ENCODE results near the gene SGMS1.
"Not testable (repeated sequence)": the region's sequence is repeated elsewhere in the genome, so short reads cannot be mapped to it uniquely, and the experiment has no call there.

Gene SGMS1

DNA sequence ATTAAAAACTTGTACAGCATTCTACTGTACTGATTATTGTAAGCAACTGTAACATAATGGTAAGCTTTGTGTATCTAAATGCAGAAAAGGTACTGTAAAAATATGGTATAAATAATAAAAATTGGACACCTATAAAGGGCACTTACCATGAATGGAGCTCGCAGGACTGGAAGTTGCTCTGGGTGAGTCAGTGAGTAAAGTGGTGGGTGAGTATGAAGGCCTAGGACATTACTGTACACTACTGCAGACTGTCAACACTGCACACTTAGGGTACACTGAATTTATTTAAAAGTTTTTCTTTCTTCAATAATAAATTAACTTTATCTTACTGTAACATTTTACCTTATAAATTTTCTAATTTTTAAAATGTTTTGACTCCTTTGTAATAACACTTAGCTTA lies 253.8 kb downstream of the SGMS1 start:
- no peak for DNase-seq (ENCODE audit: low read depth)

DNA sequence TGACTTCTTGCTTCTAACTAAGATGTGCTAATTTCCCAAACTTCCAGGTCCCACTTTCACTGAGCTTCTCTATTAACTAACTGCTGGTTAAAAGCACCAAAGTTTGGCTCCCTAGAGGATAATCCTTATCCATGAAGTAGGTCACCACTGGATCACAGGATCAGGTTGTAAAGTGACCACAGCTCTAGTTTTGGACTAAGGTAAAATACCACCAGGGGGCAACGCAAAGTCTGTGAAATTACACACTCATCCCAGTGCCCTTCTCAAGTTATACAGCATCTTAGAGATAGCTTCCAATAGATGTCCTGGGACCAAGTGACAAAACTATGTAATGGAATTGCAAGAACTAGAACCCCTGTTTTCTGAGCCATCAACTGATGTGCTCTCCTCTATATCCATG lies 256.0 kb downstream of the SGMS1 start:
- no peak for DNase-seq (ENCODE audit: low read depth)

DNA sequence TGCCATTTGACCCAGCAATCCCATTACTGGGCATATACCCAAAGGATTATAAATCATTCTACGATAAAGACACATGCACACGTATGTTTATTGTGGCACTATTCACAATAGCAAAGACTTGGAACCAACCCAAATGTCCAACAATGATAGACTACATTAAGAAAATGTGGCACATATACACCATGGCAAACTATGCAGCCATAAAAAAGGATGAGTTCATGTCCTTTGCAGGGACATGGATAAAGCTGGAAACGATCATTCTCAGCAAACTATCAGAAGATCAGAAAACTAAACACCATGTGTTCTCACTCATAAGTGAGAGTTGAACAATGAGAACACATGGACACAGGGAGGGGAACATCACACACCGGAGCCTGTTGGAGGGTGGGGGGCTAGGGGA lies 257.3 kb downstream of the SGMS1 start:
- DNase-seq (ENCODE audit: low read depth), result not testable (repeated sequence)

DNA sequence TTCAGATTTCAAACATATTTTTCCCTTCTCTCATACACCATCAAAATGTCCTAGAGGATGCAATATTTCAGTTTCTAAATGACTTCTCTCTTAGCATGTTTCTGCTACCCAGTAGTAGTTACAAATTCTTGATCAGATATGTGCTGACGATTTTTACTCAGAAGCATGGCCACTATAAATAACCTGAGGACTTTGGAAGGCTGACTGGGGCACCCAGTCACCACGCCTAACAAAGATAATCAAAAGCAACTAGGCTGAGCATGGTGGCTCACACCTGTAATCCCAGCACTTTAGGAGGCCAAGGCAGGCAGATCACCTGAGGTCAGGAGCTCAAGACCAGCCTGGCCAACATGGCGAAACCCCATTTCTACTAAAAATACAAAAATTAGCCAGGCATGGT lies 259.0 kb downstream of the SGMS1 start:
- not testable (repeated sequence) for DNase-seq (ENCODE audit: low read depth)

DNA sequence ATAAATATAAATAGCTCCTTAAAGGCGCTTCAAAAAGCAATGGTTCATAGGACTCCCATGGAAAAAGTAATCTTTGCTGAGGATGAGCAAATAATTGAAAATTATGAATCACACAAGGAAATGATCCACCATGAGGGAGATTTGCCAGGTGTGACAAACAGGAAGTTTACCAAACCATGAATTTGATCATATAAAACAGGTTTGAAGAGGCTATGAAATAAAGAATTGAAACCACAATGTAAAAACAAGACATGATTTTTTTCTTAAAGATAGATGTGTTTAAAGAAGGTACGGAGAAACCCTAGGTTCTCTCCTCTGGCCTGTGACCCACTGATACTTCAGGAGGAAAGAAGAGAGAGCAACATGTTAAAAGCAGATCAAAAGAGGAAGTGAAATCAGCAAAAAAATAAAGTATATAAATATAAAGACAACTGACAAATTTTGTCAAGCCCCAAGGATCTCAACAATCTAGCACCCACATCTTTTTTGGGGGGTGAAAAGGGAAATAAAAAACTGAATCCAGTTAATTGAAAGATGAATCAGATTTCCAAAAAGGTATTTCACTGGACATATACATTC lies 261.1 kb downstream of the SGMS1 start:
- no peak for DNase-seq (ENCODE audit: low read depth)

DNA sequence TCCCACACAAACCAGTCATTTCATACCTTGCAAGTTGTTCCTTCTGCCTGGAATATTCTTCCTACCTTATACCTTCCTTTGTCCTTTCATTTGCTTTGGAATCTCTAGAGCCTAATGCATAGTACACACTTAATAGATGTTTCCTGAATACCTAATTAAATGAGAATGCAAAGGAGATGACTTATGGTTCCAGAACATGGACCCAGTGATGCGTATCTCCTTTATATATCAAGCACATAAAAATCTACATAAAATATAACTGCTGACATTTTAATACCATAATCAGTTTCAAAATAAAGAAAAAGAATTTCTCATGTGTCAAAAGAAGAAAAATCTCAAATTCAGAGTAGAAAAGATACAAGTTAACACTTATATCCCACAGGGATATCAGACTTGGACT lies 261.8 kb downstream of the SGMS1 start:
- no peak for DNase-seq (ENCODE audit: low read depth)

DNA sequence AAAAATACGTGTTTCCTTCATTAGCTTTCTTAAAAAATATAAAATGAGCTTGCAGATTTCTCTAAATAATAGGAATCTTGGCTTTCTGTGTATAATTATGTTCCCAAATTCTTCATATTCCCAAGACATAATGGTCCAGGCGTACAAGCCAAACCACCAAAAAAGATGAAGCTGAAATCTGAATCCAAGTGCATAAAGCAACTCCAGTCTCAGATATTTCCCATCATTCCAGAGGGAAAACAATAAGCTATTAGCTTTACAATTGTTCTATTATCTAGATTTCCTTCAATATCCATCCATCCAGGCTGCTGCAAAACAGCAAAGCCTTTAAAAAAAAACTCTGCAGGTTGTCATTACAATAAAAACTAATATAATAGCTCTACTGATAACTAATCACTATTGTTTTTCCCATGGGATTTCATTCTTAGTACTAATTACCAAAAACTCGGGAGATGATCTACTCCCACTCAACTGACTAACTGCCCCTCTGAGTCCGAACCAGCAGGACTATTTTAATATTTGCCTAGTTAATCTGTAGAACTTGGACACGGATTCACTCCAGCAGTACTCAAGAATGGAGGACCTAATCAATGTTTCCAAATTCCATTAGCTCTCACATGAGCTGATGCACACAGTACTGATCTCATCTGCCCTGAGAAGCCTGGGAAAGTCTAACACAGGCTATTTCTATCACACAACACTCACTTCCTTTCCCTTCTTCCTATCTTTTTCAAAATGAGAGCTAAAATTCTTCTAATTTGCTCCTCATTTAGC lies 263.5 kb downstream of the SGMS1 start:
- DNase-seq (ENCODE audit: low read depth), result no peak

DNA sequence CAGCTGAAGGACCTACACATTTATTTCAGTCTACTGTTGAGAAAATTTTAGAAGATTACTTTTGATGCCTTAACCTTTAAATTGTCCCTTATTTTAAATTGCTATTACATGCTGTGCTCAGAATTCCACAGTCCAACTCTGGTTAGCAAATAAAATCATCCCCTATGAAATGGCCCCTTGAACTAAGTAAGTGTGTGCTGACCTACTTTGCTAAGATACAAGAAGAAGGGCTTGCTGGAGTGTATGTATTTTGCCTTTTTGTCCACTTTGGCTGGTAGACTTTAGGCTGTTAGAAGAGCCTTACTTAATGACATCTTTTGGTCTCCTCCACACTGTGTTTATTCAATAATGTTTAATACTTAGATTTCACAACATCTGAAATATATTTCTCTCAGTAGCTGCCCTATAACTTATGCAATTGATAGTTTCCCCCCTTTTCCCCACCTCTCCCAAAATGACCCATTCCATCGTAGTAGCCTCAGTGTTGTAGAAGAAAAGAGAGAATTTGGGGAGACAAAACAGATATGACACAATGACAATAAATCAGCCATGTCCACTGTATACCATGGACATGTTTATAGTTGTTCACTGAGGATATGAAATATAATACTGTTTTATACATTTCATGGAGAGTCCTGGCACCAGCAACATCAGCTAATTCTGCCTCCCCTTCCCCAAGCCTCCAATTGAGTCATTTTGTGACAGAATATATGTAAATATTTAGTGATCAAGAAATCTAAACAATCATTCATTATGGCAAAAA lies 264.6 kb downstream of the SGMS1 start:
- DNase-seq (ENCODE audit: low read depth), result no peak

DNA sequence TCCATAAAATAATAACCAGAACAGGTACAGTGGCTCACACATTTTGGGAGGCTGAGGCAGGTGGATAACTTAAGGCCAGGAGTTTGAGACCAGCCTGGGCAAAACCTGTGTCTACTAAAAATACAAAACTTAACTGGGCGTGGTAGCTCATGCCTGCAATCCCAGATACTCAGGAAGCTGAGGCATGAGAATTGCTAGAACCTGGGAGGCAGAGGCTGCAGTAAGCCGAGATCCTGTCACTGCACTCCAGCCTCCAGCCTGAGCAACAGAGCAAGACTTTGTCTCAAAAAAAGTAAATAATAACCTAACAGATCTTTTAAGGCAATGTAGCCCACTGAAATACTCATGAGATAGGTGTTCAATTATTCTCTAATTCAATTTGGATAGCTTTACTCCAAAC lies 265.3 kb downstream of the SGMS1 start:
- DNase-seq (ENCODE audit: low read depth), result no peak

DNA sequence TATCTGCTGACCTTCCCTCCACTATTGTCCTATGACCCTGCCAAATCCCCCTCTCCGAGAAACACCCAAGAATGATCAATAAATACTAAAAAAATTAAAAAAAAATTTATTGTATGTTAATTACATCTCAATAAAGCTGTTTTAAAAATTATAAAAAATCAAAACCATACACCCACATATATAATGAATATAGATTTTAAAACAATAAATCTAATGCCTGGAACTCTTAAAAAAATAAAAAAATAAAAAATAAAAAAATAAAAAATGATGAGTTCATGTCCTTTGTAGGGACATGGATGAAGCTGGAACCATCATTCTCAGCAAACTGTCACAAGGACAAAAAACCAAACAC lies 267.3 kb downstream of the SGMS1 start:
- DNase-seq (ENCODE audit: low read depth), result not testable (repeated sequence)

DNA sequence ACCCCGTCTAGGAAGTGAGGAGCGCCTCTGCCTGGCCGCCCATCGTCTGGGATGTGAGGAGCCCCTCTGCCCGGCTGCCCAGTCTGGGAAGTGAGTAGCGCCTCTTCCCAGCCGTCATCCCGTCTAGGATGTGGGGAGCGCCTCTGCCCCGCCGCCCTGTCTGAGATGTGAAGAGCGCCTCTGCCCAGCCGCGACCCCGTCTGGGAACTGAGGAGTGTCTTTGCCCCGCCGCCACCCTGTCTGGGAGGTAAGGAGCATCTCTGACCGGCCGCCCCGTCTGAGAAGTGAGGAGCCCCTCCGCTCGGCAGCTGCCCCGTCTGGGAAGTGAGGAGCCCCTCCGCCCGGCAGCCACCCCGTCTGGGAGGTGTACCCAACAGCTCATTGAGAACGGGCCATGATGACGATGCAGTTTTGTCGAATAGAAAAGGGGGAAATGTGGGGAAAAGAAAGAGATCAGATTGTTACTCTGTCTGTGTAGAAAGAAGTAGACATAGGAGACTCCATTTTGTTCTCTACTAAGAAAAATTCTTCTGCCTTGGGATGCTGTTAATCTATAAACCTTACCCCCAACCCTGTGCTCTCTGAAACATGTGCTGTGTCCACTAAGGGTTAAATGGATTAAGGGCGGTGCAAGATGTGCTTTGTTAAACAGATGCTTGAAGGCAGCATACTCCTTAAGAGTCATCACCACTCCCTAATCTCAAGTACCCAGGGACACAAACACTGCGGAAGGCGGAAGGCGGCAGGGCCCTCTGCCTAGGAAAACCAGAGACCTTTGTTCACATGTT lies 267.9 kb downstream of the SGMS1 start:
- not testable (repeated sequence) for DNase-seq (ENCODE audit: low read depth)

DNA sequence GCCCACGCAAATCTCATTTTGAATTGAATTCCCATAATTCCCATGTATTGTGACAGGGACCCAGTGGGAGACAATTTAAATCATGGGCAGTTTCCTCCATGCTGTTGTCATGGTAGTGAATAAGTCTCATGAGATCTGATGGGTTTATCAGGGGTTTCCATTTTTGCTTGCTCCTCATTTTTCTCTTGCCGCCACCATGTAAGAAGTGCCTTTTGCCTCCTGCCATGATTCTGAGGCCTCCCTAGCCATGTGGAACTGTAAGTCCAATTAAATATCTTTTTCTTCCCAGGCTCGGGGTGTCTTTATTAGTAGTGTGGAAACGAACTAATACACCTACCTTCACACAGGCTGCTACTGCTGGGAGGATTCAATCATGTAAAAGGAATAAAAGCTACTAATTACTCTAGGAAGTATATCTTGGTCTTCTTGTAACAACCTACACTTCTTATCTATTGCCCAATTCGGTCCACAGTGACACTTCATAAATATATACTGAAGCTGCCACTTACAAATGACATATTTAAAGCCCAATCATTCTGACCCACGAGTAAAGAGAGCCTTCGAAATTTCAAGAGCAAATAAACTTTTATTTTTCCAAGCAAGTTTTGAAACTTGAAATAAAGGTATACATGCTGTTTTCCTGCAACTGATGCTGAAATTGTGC lies 272.1 kb downstream of the SGMS1 start:
- DNase-seq (ENCODE audit: low read depth), result no peak

DNA sequence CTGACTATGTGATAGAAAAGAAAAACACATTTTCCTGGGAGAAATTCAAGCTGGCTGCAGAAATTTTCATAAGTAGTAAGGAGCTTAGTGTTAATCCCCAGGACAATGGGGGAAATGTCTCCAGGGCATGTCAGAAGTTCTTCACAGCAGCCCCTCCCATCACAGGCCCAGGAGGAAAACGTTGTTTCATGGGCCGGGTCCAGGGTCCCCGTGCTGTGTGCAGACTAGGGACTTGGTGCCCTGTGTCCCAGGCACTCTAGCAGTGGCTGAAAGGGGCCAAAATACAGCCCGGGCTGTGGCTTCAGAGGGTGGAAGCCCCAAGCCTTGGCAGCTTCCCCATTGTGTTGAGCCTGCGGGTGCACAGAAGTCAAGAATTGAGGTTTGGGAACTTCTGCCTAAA lies 273.4 kb downstream of the SGMS1 start:
- no peak for DNase-seq (ENCODE audit: low read depth)

DNA sequence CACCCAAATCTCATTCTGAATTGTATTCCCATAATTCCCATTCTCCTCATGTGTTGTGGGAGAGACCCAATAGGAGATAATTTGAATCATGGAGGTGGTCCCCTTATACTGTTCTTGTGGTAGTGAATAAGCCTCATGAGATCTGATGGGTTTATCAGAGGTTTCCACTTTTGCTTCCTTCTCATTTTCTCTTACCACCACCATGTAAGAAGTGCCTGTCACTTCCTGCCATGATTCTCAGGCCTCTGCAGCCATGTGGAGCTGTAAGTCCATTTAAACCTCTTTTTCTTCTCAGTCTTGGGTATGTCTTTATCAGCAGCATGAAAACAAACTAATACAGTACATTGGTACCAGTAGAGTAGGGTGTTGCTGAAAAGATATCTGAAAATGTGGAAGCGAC lies 274.2 kb downstream of the SGMS1 start:
- DNase-seq (ENCODE audit: low read depth), result no peak

DNA sequence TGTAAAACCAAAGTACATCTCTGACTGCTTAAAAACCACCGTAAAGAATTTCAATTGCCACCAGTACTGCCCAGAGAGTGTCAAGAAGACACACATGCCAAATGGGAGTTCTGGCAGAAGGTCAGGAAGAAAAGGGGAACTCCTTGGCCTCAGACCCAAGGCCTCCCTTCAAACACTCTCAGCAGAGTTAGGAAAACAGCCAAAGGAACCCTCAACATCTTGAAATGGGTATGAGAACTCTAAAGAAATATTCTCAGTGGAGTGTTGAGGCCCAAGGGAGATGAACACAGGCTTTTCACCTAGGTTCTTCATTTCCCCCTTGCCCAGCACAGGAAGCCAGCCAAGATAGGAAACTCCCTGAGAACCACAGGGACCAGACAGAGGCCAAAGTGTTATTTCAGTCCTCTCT lies 276.4 kb downstream of the SGMS1 start:
- DNase-seq (ENCODE audit: low read depth), result no peak

DNA sequence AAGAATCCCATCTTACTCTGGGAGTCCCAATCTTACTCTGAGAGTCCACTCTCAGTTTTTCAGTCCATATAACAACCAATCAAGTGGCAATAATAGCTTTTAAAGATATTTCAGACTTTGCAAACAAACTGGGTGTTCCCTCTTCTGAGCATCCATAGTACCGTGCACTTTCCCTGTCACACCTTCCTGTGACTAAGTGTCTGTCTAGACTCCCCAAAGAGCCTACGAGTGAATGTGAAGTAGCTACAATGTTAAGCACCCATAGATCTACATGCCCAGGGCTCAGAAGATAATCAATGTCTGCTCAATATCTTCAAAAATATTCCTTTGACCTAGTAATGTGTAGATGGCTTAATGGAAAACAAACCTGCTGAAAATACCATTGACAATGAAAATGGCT lies 276.8 kb downstream of the SGMS1 start:
- no peak for DNase-seq (ENCODE audit: low read depth)

DNA sequence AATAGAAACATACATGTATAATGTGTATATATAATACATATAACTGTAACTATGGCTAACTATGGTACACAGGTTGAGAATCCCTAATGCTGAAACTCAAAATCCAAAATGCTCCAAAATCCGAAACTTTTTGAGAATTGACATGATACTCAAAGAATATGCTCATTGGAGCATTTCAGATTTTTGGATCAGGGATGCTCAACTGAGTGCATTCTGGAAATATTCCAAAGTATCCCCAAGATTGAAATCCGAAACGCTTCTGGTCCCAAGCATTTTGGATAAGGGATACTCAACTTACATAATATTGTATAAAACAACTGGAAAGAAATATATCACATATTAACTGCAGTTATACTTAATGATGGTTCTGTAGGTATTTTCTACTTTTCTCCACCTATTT lies 278.2 kb downstream of the SGMS1 start:
- DNase-seq (ENCODE audit: low read depth), result no peak

DNA sequence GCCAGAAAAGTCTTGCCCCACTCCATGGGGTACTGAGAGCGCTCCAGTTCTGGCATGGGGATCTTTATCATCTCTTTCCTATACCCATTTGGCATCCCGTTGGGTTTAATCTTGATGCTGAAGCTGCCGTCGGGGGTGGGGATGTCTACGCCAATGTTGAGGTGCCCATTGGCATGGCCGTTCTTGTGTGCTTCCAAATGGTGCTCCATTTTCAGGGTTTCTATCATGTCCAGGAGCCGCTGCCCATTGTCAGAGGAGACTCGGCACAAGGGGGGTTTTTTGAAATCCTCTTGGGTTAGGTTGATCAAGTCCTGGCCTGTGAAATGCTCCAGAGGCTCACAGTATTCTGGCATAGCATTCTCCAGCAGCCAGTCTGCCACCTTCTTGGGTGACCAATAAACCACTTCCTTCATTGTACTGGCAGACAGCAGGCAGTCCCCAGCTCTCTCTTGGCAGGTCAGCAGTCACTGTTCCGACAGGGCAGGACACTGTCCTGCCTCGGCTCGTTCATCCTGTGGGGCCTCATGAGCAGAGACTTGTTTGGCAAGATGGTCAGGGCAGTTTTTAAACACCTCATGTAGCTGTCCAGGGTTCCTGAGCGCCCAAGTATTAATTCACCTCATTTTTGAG lies 279.9 kb downstream of the SGMS1 start:
- DNase-seq (ENCODE audit: low read depth), result no peak

DNA sequence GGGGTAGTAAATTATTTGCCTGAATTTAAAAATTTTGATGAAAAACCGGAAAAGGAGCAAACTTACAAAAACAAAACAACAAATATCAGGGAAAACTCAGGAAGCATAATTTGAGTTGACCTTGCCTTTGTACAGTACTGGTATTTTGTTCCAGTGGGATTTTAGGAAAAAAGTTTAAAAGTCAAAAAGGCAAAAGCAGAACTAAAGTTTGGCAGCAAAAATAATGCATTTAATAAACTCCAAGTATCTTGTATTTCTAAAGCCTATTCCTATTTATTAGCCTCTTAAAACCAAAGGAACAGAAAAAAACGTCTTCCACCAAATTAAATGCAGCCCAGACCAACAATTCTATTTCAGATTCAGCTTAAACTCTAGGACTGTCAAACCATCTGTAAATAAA lies 281.8 kb downstream of the SGMS1 start:
- DNase-seq (ENCODE audit: low read depth), result no peak

DNA sequence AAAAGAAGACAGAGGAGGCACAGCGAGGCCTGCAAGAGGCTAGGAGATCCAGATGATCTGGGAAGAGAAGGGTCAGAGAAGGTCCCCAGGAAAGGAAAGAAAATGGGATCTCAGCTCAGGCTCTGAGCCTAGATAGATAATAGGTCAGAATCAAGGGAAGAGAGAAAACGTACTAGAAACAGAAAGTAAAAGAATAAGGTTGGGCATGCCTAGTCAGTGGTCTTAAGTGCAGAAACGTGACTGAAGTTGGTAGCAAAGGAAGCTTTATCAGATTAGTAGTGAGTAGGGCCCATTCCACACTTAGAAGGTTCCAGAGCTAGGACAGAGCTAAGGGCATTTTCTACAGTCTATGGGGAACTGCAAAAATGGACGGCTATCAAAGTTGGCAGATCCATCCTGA lies 287.6 kb downstream of the SGMS1 start:
- DNase-seq (ENCODE audit: low read depth), result no peak

DNA sequence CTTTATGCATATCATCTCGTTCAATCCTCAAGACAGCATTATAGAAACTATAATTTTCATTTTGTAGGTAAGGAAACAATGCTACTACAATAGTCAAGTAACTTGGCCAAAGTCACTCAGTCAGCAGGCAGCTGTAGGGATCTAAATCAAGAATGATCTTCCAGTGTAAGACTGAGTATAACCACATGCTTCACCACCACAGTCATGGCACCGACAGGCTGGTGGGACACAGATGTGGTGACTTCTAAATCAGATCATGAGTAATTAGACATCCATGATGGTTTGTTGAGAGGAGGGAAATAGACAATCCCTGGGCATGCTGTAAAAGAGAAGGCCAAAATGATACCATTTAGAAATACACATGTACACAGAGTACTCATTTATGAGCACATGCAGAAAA lies 288.4 kb downstream of the SGMS1 start:
- no peak for DNase-seq (ENCODE audit: low read depth)

DNA sequence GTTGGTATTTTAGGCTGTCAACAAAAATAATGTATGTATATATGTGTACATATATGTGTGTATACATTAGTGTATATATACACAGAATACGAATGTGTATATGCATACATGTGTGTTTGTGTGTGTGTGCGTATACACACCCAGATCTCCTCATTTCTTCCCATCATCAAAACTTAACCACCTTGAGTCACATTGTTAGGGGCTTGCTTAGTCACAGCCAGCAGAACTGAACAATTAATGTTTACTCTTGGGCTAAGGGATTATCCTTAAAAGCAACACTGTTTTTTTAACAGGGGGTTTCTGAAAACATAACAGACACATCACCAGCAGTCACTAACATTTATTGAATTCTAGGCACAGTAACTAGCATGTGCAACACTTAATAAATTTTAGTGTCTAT lies 289.5 kb downstream of the SGMS1 start:
- DNase-seq (ENCODE audit: low read depth), result no peak

Measured in GM04503 (cell line).